Measurements from ENCODE around the gene SART1. TPM values are rescaled to one million over a fixed set of nuclear protein-coding genes. Genes with fewer than 3 reads are reported as not detected.

Gene SART1
- total and polyA plus RNA-seq, 10 of the 15 experiments (the other 5 are each of a cell fraction or from before 2014, with no cell fraction given): 6.2 to 60.5 (median 37.4) TPM

DNA sequence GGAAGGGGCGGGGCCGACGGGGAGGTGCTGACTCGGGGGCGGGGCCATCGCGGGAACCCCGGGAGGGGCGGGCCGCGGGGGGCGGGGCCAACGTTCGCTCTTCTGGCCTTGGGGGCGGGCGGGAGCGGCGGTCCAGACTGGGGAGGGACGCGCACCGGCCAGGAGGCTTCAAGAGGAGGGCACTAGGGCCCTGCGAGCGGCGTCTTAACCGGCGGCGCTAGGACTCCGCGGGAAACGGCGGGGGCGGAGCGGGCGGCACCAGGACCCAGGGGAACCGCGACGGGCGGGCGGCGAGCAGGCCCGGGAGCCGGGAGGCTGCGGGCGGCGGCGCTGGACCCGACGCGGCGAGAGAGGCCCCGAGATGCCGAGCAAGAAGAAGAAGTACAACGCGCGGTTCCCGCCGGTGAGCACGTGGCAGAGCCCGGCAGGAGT, 42.4 kb upstream of the SART1 start, which contains the start of gene DRAP1 (continued):
- TF ChIP-seq BCL3 (IDR thresholded peaks at IDR 0.05; ENCODE audit: borderline replicate concordance, insufficient read depth, low read depth, low read length, poor library complexity, severe bottlenecking) (peak; percentile 86), STAT3 (IDR thresholded peaks at IDR 0.05; ENCODE audit: low read depth, low read length) (no peak), SUZ12 (IDR thresholded peaks at IDR 0.05; ENCODE audit: unreplicated experiment) (no peak), ATF2 (IDR thresholded peaks at IDR 0.05; ENCODE audit: low read length) (no peak), POLR2A (IDR thresholded peaks at IDR 0.05; ENCODE audit: low read depth, low read length) (peak; percentile 55; the same call in 1 of the 2 replicates), CBFB (IDR thresholded peaks at IDR 0.05; ENCODE audit: low read depth) (peak; percentile 76), RCOR1 (conservative IDR thresholded peaks at IDR 0.05; ENCODE audit: low read depth, low read length) (no peak), KLF5 (IDR thresholded peaks at IDR 0.05; ENCODE audit: partially characterized antibody) (peak; percentile 71), YBX1 (IDR thresholded peaks at IDR 0.05) (no peak), RELA (IDR thresholded peaks at IDR 0.05; ENCODE audit: borderline replicate concordance, partially characterized antibody) (peak; percentile 90), ZSCAN29 (IDR thresholded peaks at IDR 0.05) (peak; percentile 70; the same call in 1 of the 2 replicates), ZBED1 (IDR thresholded peaks at IDR 0.05; ENCODE audit: borderline replicate concordance) (no peak), IRF4 (IDR thresholded peaks at IDR 0.05; ENCODE audit: low read depth, low read length) (no peak), BACH1 (IDR thresholded peaks at IDR 0.05; ENCODE audit: borderline replicate concordance) (peak; percentile 90), MEF2A (IDR thresholded peaks at IDR 0.05; ENCODE audit: insufficient read depth, low read depth, low read length) (peak; percentile 85), NFYB (IDR thresholded peaks at IDR 0.05; ENCODE audit: insufficient read depth, low read depth, low read length) (no peak), TARDBP (IDR thresholded peaks at IDR 0.05; ENCODE audit: borderline replicate concordance) (peak; percentile 85), FOS (IDR thresholded peaks at IDR 0.05; ENCODE audit: borderline replicate concordance, extremely low read depth, insufficient read length) (no peak), RFX5 (IDR thresholded peaks at IDR 0.05; ENCODE audit: low read depth, low read length) (peak; percentile 49; the same call in 1 of the 2 replicates), EGR1 (IDR thresholded peaks at IDR 0.05; ENCODE audit: borderline replicate concordance in 1 of 2, low read depth in 2 of 2, low read length in 2 of 2) (peak; percentile 87 to 100), NFIC (IDR thresholded peaks at IDR 0.05; ENCODE audit: low read depth, low read length) (no peak), TAF1 (IDR thresholded peaks at IDR 0.05; ENCODE audit: borderline replicate concordance, low read depth, low read length) (0 out of 2 replicates have a peak, but pooled peaks have one; percentile 20), RUNX3 (IDR thresholded peaks at IDR 0.05; ENCODE audit: low read length) (peak; percentile 88)
- TF ChIP-seq, protein P1, sequence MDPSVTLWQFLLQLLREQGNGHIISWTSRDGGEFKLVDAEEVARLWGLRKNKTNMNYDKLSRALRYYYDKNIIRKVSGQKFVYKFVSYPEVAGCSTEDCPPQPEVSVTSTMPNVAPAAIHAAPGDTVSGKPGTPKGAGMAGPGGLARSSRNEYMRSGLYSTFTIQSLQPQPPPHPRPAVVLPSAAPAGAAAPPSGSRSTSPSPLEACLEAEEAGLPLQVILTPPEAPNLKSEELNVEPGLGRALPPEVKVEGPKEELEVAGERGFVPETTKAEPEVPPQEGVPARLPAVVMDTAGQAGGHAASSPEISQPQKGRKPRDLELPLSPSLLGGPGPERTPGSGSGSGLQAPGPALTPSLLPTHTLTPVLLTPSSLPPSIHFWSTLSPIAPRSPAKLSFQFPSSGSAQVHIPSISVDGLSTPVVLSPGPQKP (IDR thresholded peaks at IDR 0.05; ENCODE audit: low read depth, low read length): peak; percentile 77; the same call in 1 of the 2 replicates
- TF ChIP-seq, protein P2, sequence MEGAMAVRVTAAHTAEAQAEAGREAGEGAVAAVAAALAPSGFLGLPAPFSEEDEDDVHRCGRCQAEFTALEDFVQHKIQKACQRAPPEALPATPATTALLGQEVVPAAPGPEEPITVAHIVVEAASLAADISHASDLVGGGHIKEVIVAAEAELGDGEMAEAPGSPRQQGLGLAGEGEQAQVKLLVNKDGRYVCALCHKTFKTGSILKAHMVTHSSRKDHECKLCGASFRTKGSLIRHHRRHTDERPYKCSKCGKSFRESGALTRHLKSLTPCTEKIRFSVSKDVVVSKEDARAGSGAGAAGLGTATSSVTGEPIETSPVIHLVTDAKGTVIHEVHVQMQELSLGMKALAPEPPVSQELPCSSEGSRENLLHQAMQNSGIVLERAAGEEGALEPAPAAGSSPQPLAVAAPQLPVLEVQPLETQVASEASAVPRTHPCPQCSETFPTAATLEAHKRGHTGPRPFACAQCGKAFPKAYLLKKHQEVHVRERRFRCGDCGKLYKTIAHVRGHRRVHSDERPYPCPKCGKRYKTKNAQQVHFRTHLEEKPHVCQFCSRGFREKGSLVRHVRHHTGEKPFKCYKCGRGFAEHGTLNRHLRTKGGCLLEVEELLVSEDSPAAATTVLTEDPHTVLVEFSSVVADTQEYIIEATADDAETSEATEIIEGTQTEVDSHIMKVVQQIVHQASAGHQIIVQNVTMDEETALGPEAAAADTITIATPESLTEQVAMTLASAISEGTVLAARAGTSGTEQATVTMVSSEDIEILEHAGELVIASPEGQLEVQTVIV (IDR thresholded peaks at IDR 0.05; ENCODE audit: borderline replicate concordance, partially characterized antibody): peak; percentile 97

Data from GM12878 (cell line).